Measurements from ENCODE around the gene ZNF304. TPM values are rescaled to one million over a fixed set of nuclear protein-coding genes. Genes with fewer than 3 reads are reported as not detected.
"Not testable (repeated sequence)": the region's sequence is repeated elsewhere in the genome, so short reads cannot be mapped to it uniquely, and the experiment has no call there.

Gene ZNF304
- total and polyA plus RNA-seq, 12 donors, result 4.0 to 14.3 (median 11.1) TPM

DNA sequence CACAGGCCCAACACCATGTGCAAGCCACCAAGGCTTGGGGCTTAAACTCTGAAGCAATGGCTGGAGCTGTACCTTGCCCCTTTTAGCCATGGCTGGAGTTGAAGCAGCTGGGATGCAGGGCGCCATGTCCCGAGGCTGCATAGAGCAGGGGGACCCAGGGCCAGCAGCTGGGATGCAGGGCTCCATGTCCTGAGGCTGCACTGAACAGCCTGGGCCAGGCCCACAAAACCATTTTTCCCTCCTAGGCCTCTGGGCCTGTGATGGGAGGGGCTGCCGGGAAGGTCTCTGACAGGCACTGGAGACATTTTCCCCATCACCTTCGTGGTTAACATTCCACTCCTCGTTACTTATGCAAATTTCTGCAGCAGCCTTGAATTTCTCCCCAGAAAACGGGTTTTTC lies 23.1 kb downstream of the ZNF304 start:
- 90 to 97% (median 96%) methylated on average over 4 to 6 of the region's 6 CpGs for WGBS, 4 donors
- Histone ChIP-seq H3K36me3 (replicated peaks in 1 of 2) (peaks cover 0 to 25% of the 10 kb centered on the region in 2 donors), H3K4me3 (no peak overlapping the region), H3K27ac (no peak overlapping the region), H3K9me3 (replicated peaks in 1 of 3) (peaks cover 0 to 21% (median 0%) of the 10 kb centered on the region in 3 donors), H3K4me1 (replicated peaks in 1 of 2) (no peaks in the 10 kb centered on the region), H3K27me3 (no peaks in the 10 kb centered on the region)
- no peak for TF ChIP-seq POLR2A (IDR thresholded peaks at IDR 0.05)
- TF ChIP-seq, protein P1, sequence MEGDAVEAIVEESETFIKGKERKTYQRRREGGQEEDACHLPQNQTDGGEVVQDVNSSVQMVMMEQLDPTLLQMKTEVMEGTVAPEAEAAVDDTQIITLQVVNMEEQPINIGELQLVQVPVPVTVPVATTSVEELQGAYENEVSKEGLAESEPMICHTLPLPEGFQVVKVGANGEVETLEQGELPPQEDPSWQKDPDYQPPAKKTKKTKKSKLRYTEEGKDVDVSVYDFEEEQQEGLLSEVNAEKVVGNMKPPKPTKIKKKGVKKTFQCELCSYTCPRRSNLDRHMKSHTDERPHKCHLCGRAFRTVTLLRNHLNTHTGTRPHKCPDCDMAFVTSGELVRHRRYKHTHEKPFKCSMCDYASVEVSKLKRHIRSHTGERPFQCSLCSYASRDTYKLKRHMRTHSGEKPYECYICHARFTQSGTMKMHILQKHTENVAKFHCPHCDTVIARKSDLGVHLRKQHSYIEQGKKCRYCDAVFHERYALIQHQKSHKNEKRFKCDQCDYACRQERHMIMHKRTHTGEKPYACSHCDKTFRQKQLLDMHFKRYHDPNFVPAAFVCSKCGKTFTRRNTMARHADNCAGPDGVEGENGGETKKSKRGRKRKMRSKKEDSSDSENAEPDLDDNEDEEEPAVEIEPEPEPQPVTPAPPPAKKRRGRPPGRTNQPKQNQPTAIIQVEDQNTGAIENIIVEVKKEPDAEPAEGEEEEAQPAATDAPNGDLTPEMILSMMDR (IDR thresholded peaks at IDR 0.05), result no peak
- no peak for DNase-seq
- intact Hi-C loops (cut with DNase I), result no loop called here

DNA sequence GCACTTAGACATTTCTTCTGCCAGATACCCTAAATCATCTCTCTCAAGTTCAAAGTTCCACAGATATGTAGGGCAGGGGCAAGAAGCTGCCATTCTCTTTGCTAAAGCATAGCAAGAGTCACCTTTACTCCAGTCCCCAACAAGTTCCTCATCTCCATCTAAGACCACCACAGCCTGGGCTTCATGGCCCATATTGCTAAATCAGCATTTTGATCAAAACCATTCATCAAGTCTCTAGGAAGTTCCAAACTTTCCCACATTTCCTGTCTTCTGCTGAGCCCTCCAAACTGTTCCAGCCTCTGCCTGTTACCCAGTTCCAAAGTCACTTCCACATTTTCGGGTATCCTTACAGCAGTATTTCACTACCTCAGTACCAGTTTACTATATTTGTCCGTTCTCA lies 23.6 kb downstream of the ZNF304 start:
- Histone ChIP-seq H3K36me3 (replicated peaks in 1 of 2) (peaks cover 0 to 25% of the 10 kb centered on the region in 2 donors), H3K9me3 (replicated peaks in 1 of 3) (peaks cover 0 to 21% (median 0%) of the 10 kb centered on the region in 3 donors)
- H3K27ac ChIP-seq; H3K4me3 ChIP-seq; H3K4me1 ChIP-seq (replicated peaks in 1 of 2); DNase-seq; intact Hi-C loops (cut with DNase I); H3K27me3 ChIP-seq: not testable (repeated sequence)
- 95 to 98% (median 97%) methylated on average over 2 of the region's 2 CpGs for WGBS, 4 donors

DNA sequence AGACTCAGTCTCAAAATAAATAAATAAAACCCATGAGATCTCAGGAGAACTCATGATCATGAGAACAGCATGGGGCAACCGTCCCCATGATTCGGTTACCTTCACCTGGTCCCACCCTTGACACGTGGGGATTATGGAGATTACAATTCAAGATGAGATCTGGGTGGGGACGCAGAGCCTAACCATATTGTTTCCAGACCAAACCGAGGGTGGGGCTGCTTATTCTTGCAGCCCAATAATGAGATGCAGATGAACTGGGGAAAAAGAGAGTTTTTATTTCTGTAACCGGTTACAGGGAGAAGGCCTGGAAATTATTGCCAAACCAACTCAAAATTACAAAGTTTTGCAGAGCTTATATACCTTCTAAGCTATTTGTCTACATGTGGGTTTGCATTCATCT lies 25.1 kb downstream of the ZNF304 start:
- 91 to 98% (median 95%) methylated on average over 6 of the region's 6 CpGs for WGBS, 4 donors
- intact Hi-C loops (cut with DNase I), result no loop called here
- no peak overlapping the region for H3K27ac ChIP-seq
- TF ChIP-seq, protein P1 (IDR thresholded peaks at IDR 0.05), result no peak
- TF ChIP-seq POLR2A (IDR thresholded peaks at IDR 0.05), result no peak
- no peaks in the 10 kb centered on the region for H3K27me3 ChIP-seq
- no peak overlapping the region for H3K4me3 ChIP-seq
- H3K4me1 ChIP-seq (replicated peaks in 1 of 2), result no peaks in the 10 kb centered on the region
- H3K36me3 ChIP-seq (replicated peaks in 1 of 2), result peaks cover 0 to 25% of the 10 kb centered on the region in 2 donors
- peaks cover 0 to 21% (median 0%) of the 10 kb centered on the region in 3 donors for H3K9me3 ChIP-seq (replicated peaks in 1 of 3)
- DNase-seq, result no peak

DNA sequence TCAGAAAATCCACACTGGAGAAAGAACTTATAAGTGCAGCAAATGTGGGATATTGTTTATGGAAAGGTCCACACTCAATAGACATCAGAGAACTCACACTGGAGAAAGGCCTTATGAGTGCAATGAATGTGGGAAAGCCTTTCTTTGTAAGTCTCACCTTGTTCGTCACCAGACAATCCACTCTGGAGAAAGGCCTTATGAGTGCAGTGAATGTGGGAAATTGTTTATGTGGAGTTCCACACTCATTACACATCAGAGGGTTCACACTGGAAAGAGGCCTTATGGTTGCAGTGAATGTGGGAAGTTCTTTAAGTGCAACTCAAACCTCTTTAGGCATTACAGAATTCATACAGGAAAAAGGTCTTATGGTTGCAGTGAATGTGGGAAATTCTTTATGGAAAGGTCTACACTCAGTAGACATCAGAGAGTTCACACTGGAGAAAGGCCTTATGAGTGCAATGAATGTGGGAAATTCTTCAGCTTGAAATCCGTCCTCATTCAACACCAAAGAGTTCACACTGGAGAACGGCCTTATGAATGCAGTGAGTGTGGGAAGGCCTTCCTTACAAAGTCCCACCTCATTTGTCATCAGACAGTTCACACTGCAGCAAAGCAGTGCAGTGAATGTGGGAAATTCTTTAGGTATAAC lies 26.6 kb downstream of the ZNF304 start:
- no peak for DNase-seq
- TF ChIP-seq, protein P1 (IDR thresholded peaks at IDR 0.05), result no peak
- TF ChIP-seq POLR2A (IDR thresholded peaks at IDR 0.05), result no peak
- Histone ChIP-seq H3K27ac (no peak overlapping the region), H3K27me3 (no peaks in the 10 kb centered on the region), H3K4me1 (replicated peaks in 1 of 2) (no peaks in the 10 kb centered on the region), H3K36me3 (replicated peaks in 1 of 2) (peaks cover 0 to 15% of the 10 kb centered on the region in 2 donors), H3K4me3 (no peak overlapping the region), H3K9me3 (replicated peaks in 1 of 3) (peaks cover 0 to 21% (median 0%) of the 10 kb centered on the region in 3 donors)
- intact Hi-C loops (cut with DNase I), result no loop called here
- WGBS, 4 donors, result 95 to 97% (median 97%) methylated on average over 3 of the region's 3 CpGs

DNA sequence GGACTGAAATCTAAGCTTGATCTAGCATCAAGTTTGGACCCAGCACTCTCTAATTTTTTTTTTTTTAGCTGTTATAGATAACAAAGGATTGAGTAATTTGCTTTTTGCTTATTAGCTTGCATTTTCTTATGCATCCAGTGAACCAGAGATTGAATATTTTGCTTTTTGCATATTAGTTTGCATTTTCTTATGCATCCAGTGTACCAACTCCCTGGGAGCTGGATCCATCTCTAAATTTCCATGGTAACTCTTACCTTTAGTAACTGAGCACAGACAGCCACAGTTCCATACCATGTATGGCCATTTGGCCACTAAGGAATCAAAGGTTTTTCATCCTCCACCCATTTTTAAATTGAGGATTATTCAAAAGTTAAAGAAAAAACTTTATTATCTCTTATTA lies 29.9 kb downstream of the ZNF304 start:
- H3K27me3 ChIP-seq, result no peaks in the 10 kb centered on the region
- peaks cover 0 to 18% (median 0%) of the 10 kb centered on the region in 3 donors for H3K9me3 ChIP-seq (replicated peaks in 1 of 3)
- no peak overlapping the region for H3K4me3 ChIP-seq
- H3K36me3 ChIP-seq (replicated peaks in 1 of 2), result peaks cover 0 to 11% of the 10 kb centered on the region in 2 donors
- H3K27ac ChIP-seq, result no peak overlapping the region
- TF ChIP-seq, protein P1 (IDR thresholded peaks at IDR 0.05), result no peak
- TF ChIP-seq POLR2A (IDR thresholded peaks at IDR 0.05), result no peak
- no peaks in the 10 kb centered on the region for H3K4me1 ChIP-seq (replicated peaks in 1 of 2)
- DNase-seq, result no peak
- intact Hi-C loops (cut with DNase I), result no loop called here
